ENCODE results near the gene KCNH4. TPM values are rescaled to one million over a fixed set of nuclear protein-coding genes. Genes with fewer than 3 reads are reported as not detected.

KCNH4 gene
- total and polyA plus RNA-seq, 2 donors, result 0.05 to 0.09 TPM

DNA sequence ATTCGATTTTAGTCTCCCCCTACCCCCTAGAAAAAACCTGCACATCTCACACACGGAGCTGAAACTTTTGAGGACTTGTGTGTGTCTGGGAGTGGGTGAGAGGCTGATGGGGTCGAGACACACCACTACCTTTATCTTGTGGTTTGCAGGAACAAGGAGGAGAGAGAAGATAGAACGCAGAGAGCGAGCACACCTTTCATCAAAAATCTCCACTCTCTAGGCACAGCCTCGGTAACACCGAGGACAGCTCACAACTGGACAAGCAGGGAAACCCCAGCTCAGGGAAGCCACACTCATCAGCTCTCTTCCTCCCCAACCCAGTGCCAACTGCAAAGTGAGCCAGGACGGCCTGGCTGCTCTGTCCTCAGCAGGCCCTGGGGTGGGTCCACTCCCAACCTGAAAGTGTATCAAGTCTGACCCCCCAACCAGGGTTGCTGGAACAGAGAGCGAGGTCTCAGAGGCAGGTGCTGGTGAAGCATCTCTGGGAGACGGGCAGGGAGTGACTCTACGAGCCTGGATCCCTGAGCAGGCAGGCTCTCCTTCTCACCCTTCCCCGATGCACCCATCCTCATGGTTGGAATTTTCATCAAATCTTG is 18.6 kb upstream of the KCNH4 start:
- DNase-seq (ENCODE audit: low read depth in 6 of 9, low spot score in 9 of 9), result no peak
- H3K36me3 ChIP-seq (ENCODE audit: control insufficient read depth in 2 of 2, insufficient read depth in 2 of 2, low read length in 1 of 2), result peaks cover 39 to 40% of the 10 kb centered on the region in 2 donors
- WGBS, result 88% methylated on average over 12 of the region's 12 CpGs
- H3K4me3 ChIP-seq (ENCODE audit: low read length in 2 of 2), result no peak overlapping the region
- H3K4me1 ChIP-seq (ENCODE audit: control insufficient read depth in 2 of 2, insufficient read depth in 2 of 2, low read length in 2 of 2), result peaks cover 1 to 2% of the 10 kb centered on the region in 2 donors
- no peak overlapping the region for H3K27ac ChIP-seq (ENCODE audit: low read depth in 1 of 2, low read length in 1 of 2)
- no peaks in the 10 kb centered on the region for H3K27me3 ChIP-seq (ENCODE audit: control insufficient read depth in 2 of 2, insufficient read depth in 1 of 2, low read length in 1 of 2)
- no peaks in the 10 kb centered on the region for H3K9me3 ChIP-seq (ENCODE audit: control insufficient read depth in 2 of 2, insufficient read depth in 1 of 2, low read length in 1 of 2)

DNA sequence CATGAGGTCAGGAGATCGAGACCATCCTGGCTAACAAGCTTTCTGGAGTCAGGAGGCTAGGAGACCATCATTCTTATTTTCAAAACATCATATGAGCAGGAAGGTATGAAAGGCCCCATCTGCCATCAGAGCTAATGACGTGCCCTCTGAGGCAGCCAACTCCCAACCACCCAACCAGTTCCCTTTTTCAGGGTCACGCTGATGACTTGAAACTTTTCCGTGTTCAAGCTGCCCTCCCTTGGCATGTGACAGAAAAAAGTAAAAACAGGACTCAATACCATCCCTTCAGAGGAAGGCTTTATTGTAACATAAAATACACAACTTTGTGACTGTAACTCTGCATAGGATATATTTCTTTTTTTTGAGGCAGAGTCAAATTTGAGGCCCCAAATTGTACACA is 18.0 kb upstream of the KCNH4 start:
- no peak overlapping the region for H3K27ac ChIP-seq (ENCODE audit: low read depth in 1 of 2, low read length in 1 of 2)
- H3K27me3 ChIP-seq (ENCODE audit: control insufficient read depth in 2 of 2, insufficient read depth in 1 of 2, low read length in 1 of 2), result no peaks in the 10 kb centered on the region
- DNase-seq (ENCODE audit: low read depth in 6 of 9, low spot score in 9 of 9), result peak in 1 of 9 donors; percentile 25
- peaks cover 33 to 35% of the 10 kb centered on the region in 2 donors for H3K36me3 ChIP-seq (ENCODE audit: control insufficient read depth in 2 of 2, insufficient read depth in 2 of 2, low read length in 1 of 2)
- 53% methylated on average over 4 of the region's 4 CpGs for WGBS
- peaks cover 3 to 8% of the 10 kb centered on the region in 2 donors for H3K4me1 ChIP-seq (ENCODE audit: control insufficient read depth in 2 of 2, insufficient read depth in 2 of 2, low read length in 2 of 2)
- H3K4me3 ChIP-seq (ENCODE audit: low read length in 2 of 2), result no peak overlapping the region
- H3K9me3 ChIP-seq (ENCODE audit: control insufficient read depth in 2 of 2, insufficient read depth in 1 of 2, low read length in 1 of 2), result no peaks in the 10 kb centered on the region

DNA sequence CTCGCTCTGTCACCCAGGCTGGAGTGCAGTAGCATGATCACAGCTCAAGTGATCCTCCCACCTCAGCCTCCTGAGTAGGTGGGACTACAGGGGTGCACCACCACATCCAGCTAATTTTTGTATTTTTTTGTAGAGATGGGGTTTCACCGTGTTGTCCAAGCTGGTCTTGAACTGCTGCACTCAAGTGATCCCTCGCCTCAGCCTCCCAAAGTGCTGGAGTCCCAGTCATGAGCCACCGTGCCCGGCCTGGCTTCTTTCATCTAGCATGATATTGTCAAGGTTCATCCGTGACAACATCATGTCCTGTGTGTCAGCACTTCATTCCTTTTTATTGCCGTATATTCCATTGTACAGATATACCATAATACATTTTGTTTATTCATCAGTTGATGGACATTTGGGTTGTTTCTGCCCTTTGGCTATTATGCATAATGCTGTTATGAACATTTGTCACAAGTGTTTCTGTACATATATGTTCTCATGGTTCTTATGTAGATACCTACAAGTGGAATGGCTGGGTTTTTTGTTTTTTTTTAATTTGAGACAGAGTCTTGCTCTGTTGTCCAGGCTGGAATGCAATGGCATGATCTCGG is 16.7 kb upstream of the KCNH4 start:
- peaks cover 10 to 17% of the 10 kb centered on the region in 2 donors for H3K4me1 ChIP-seq (ENCODE audit: control insufficient read depth in 2 of 2, insufficient read depth in 2 of 2, low read length in 2 of 2)
- no peak for DNase-seq (ENCODE audit: low read depth in 6 of 9, low spot score in 9 of 9)
- 99% methylated on average over 8 of the region's 8 CpGs for WGBS
- H3K36me3 ChIP-seq (ENCODE audit: control insufficient read depth in 2 of 2, insufficient read depth in 2 of 2, low read length in 1 of 2), result peaks cover 25 to 31% of the 10 kb centered on the region in 2 donors
- no peak overlapping the region for H3K27ac ChIP-seq (ENCODE audit: low read depth in 1 of 2, low read length in 1 of 2)
- no peaks in the 10 kb centered on the region for H3K27me3 ChIP-seq (ENCODE audit: control insufficient read depth in 2 of 2, insufficient read depth in 1 of 2, low read length in 1 of 2)
- no peaks in the 10 kb centered on the region for H3K9me3 ChIP-seq (ENCODE audit: control insufficient read depth in 2 of 2, insufficient read depth in 1 of 2, low read length in 1 of 2)
- no peak overlapping the region for H3K4me3 ChIP-seq (ENCODE audit: low read length in 2 of 2)

DNA sequence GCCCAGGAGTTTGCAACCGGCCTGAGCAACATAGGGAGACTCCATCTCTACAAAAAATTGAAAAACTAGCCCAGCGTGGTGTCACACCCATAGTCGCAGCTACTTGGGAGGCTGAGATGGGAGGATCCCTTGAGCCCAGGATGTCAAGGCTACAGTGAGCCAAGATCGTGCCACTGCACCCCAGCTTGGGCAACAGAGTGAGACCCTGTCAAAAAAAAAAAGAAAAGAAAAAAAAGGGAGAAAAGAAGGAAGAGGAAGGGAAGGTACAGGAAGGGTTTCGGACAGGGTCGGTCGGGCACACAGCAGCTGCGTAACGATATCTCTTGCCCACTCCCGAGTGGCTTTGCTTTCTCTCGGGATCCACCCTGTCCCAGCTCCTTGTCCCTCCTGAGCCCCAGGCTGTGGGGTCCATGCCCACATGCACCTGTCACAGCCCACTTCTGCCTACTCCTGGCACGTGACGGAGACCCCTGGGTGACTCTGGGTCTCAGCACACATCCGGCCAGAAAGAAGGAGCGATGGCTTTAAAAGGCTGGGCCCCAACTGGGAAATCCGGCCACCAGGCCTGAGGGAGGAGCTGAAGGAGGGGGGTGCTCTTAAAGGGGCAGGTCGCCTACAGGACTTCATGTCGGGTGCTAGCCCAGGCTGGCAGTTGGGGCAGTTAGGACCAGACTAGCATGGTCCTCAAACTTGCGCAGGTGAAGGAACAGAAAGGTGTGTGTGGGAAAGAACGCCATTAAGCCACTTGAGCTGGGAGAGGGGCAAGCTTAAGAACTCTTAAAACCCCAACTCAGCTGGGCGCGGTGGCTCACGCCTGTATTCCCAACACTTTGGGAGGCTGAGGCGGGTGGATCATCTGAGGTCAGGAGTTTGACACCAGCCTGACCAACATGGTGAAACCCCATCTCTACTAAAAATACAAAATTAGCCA is 13.3 kb upstream of the KCNH4 start, which contains the start of gene GHDC:
TSS of gene GHDC (minus strand) at position 526 of the 931 bp plus-strand sequence. CDS start 913 bp downstream, outside the sequence.
- Histone ChIP-seq H3K27ac (ENCODE audit: low read depth in 1 of 2, low read length in 1 of 2) (peak within 1 kb of the TSS; percentile 71 to 78), H3K4me3 (ENCODE audit: low read length in 2 of 2) (peak within 1 kb of the TSS; percentile 67 to 72), H3K9me3 (ENCODE audit: control insufficient read depth in 2 of 2, insufficient read depth in 1 of 2, low read length in 1 of 2) (no peaks in the 10 kb centered on the region), H3K36me3 (ENCODE audit: control insufficient read depth in 2 of 2, insufficient read depth in 2 of 2, low read length in 1 of 2) (peaks cover 0 to 2% of the 10 kb centered on the region in 2 donors), H3K27me3 (ENCODE audit: control insufficient read depth in 2 of 2, insufficient read depth in 1 of 2, low read length in 1 of 2) (no peaks in the 10 kb centered on the region), H3K4me1 (ENCODE audit: control insufficient read depth in 2 of 2, insufficient read depth in 2 of 2, low read length in 2 of 2) (peaks cover 10 to 17% of the 10 kb centered on the region in 2 donors)
- 22% methylated on average over 24 of the region's 24 CpGs for WGBS
- peak; percentile 68 to 93 (median 82) for DNase-seq (ENCODE audit: low read depth in 6 of 9, low spot score in 9 of 9)

DNA sequence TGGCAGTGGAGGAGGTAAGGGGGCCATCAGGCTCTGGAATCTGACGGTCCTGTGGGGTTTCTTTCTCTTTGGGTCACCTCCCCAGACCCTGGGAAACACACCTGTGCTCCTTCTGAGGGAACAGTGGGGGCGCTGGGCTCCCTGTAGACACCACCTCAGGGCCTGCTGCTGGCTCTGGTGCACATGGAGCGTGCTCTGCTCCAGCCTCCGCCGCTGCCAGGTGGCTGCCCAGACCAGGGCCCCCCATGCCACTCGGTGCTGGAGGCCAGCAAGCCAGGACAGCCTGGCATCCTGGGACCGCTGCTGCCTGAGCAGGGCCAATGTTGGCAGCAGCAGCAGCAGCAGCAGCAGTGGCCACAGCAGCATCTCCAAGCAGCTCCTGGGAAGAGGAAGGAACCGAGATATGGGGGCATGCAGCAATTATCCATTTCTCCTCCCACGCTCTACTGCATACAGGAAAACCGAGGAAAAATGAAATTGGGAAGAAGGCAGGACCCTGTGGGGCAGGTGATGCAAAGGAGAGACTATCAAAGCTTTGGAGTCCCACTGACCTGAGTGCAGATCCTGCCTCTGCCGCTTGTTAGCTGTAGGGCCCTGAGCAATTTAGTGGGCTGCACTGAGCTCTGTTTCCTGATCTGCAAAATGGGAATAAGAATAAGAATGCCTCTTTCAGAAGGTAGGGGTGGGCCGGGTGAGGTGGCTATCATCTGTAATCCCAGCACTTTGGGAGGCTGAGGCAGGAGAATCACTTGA is 12.4 kb upstream of the KCNH4 start:
- no peak for DNase-seq (ENCODE audit: low read depth in 6 of 9, low spot score in 9 of 9)
- Histone ChIP-seq H3K27ac (ENCODE audit: low read depth in 1 of 2, low read length in 1 of 2) (no peak overlapping the region), H3K36me3 (ENCODE audit: control insufficient read depth in 2 of 2, insufficient read depth in 2 of 2, low read length in 1 of 2) (peaks cover 0 to 2% of the 10 kb centered on the region in 2 donors), H3K9me3 (ENCODE audit: control insufficient read depth in 2 of 2, insufficient read depth in 1 of 2, low read length in 1 of 2) (no peaks in the 10 kb centered on the region), H3K27me3 (ENCODE audit: control insufficient read depth in 2 of 2, insufficient read depth in 1 of 2, low read length in 1 of 2) (no peaks in the 10 kb centered on the region), H3K4me3 (ENCODE audit: low read length in 2 of 2) (peak overlapping the region; percentile 67 to 72), H3K4me1 (ENCODE audit: control insufficient read depth in 2 of 2, insufficient read depth in 2 of 2, low read length in 2 of 2) (peaks cover 10 to 23% of the 10 kb centered on the region in 2 donors)
- WGBS, result 88% methylated on average over 12 of the region's 12 CpGs

DNA sequence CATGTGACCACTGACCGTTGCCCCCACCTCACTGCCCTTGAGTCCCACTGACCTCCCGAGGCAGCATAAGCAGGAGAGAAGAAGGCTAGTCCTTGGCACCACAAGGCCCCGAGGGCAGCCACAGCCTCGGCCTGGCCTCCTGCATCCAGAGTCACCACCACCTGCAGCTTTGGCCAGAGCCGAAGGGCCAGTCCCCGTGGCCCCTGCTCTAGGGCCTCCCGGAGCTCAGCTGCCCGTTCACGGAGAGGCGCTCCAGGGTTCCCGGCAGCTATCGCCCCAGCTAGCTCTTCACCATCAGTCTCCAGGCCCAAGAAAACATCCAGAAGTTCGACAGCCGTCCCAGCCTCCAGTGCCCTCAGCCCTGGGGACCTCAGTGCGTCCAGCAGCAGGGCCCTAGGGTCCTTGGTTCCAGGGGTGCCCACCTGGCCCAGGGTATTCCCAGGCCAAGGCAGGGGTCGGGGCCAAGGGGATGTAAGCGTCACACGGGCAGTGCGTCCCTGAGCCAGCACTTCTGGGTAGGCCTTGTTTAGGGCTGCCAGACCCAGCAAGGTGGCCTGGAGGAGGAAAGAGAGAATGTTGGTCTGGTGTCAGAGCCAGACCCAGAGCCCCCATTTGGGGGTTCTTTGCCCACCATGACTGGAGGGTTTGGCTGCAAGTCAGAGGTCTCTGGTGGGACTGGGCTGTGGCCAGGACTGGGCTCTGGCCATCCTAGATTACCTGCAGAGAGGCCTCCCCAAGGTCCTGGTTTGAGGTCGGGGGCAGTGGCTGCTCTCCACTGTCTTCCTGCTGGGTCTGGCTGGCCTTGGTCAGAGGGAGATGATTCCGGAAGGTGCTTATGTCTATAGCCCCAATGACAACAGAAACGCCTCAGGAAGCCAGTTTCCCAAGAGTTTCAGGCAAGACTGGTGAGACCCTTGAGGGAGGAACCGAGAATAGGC is 11.5 kb upstream of the KCNH4 start:
- no peak for DNase-seq (ENCODE audit: low read depth in 6 of 9, low spot score in 9 of 9)
- 98% methylated on average over 23 of the region's 23 CpGs for WGBS
- H3K4me1 ChIP-seq (ENCODE audit: control insufficient read depth in 2 of 2, insufficient read depth in 2 of 2, low read length in 2 of 2), result peaks cover 10 to 23% of the 10 kb centered on the region in 2 donors
- peaks cover 0 to 2% of the 10 kb centered on the region in 2 donors for H3K36me3 ChIP-seq (ENCODE audit: control insufficient read depth in 2 of 2, insufficient read depth in 2 of 2, low read length in 1 of 2)
- no peaks in the 10 kb centered on the region for H3K27me3 ChIP-seq (ENCODE audit: control insufficient read depth in 2 of 2, insufficient read depth in 1 of 2, low read length in 1 of 2)
- H3K9me3 ChIP-seq (ENCODE audit: control insufficient read depth in 2 of 2, insufficient read depth in 1 of 2, low read length in 1 of 2), result no peaks in the 10 kb centered on the region
- no peak overlapping the region for H3K4me3 ChIP-seq (ENCODE audit: low read length in 2 of 2)
- no peak overlapping the region for H3K27ac ChIP-seq (ENCODE audit: low read depth in 1 of 2, low read length in 1 of 2)

DNA sequence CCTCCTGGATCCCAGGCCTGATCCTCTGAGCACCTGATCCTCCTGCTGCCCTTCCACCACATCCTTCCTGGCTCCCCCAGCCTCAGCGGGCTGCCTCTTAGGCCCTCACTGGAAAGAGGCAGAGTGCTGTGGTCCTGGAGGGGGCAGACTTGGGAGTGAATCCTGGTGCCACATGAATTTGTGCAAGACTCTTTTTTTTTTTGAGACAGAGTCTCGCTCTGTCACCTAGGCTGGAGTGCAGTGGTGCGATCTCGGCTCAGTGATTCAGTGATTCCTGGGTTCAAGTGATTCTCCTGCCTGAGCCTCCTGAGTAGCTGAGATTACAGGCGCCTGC is 10.3 kb upstream of the KCNH4 start:
- peaks cover 10 to 23% of the 10 kb centered on the region in 2 donors for H3K4me1 ChIP-seq (ENCODE audit: control insufficient read depth in 2 of 2, insufficient read depth in 2 of 2, low read length in 2 of 2)
- no peak overlapping the region for H3K4me3 ChIP-seq (ENCODE audit: low read length in 2 of 2)

More for the DNA sequence above, 10.3 kb upstream of the KCNH4 start:
- WGBS, result 98% methylated on average over 5 of the region's 5 CpGs
- no peak for DNase-seq (ENCODE audit: low read depth in 6 of 9, low spot score in 9 of 9)
- no peak overlapping the region for H3K27ac ChIP-seq (ENCODE audit: low read depth in 1 of 2, low read length in 1 of 2)
- no peaks in the 10 kb centered on the region for H3K9me3 ChIP-seq (ENCODE audit: control insufficient read depth in 2 of 2, insufficient read depth in 1 of 2, low read length in 1 of 2)
- peaks cover 0 to 2% of the 10 kb centered on the region in 2 donors for H3K36me3 ChIP-seq (ENCODE audit: control insufficient read depth in 2 of 2, insufficient read depth in 2 of 2, low read length in 1 of 2)
- no peaks in the 10 kb centered on the region for H3K27me3 ChIP-seq (ENCODE audit: control insufficient read depth in 2 of 2, insufficient read depth in 1 of 2, low read length in 1 of 2)

Data from thymus (tissue), 11 donors.